Measurements from ENCODE around the gene SMKR1.

SMKR1 gene

GRCh38 chr7:129501760-129502707, at the start of gene SMKR1:
Gene SMKR1 (plus strand): TSS chr7:129502531. CDS start chr7:129502825, 294 bp downstream.
- no peaks in the 10 kb centered on the region for H3K9me3 ChIP-seq (ENCODE audit: severe bottlenecking)
- H3K4me1 ChIP-seq (ENCODE audit: insufficient read depth, poor library complexity, severe bottlenecking): no peaks in the 10 kb centered on the region
- H3K27ac ChIP-seq (ENCODE audit: poor library complexity, severe bottlenecking): no peak within 1 kb of the TSS
- H3K4me3 ChIP-seq (ENCODE audit: severe bottlenecking): peak within 1 kb of the TSS; percentile 40
- no peaks in the 10 kb centered on the region for H3K27me3 ChIP-seq (ENCODE audit: insufficient read depth, poor library complexity, severe bottlenecking)
- no peaks in the 10 kb centered on the region for H3K36me3 ChIP-seq (ENCODE audit: low read depth)
- TF ChIP-seq, protein P1, sequence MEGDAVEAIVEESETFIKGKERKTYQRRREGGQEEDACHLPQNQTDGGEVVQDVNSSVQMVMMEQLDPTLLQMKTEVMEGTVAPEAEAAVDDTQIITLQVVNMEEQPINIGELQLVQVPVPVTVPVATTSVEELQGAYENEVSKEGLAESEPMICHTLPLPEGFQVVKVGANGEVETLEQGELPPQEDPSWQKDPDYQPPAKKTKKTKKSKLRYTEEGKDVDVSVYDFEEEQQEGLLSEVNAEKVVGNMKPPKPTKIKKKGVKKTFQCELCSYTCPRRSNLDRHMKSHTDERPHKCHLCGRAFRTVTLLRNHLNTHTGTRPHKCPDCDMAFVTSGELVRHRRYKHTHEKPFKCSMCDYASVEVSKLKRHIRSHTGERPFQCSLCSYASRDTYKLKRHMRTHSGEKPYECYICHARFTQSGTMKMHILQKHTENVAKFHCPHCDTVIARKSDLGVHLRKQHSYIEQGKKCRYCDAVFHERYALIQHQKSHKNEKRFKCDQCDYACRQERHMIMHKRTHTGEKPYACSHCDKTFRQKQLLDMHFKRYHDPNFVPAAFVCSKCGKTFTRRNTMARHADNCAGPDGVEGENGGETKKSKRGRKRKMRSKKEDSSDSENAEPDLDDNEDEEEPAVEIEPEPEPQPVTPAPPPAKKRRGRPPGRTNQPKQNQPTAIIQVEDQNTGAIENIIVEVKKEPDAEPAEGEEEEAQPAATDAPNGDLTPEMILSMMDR (IDR thresholded peaks at IDR 0.05; ENCODE audit: poor library complexity, severe bottlenecking): no peak
- DNase-seq (ENCODE audit: low spot score) (peak; percentile 75), ATAC-seq (ENCODE audit: low read depth) (peak; percentile 90)

- Histone ChIP-seq H3K4me3 (ENCODE audit: severe bottlenecking) (no peak overlapping the region), H3K4me1 (ENCODE audit: insufficient read depth, poor library complexity, severe bottlenecking) (peaks cover 17% of the 10 kb centered on the region), H3K27ac (ENCODE audit: poor library complexity, severe bottlenecking) (peak overlapping the region; percentile 19), H3K36me3 (ENCODE audit: low read depth) (peaks cover 31% of the 10 kb centered on the region), H3K27me3 (ENCODE audit: insufficient read depth, poor library complexity, severe bottlenecking) (no peaks in the 10 kb centered on the region), H3K9me3 (ENCODE audit: severe bottlenecking) (no peaks in the 10 kb centered on the region)
- TF ChIP-seq, protein P1 (IDR thresholded peaks at IDR 0.05; ENCODE audit: poor library complexity, severe bottlenecking): no peak
- DNase-seq (ENCODE audit: low spot score) (no peak), ATAC-seq (ENCODE audit: low read depth) (peak; percentile 62)
Observed at GRCh38 chr7:129452589-129453231, 49.6 kb upstream of the SMKR1 start.

DNA sequence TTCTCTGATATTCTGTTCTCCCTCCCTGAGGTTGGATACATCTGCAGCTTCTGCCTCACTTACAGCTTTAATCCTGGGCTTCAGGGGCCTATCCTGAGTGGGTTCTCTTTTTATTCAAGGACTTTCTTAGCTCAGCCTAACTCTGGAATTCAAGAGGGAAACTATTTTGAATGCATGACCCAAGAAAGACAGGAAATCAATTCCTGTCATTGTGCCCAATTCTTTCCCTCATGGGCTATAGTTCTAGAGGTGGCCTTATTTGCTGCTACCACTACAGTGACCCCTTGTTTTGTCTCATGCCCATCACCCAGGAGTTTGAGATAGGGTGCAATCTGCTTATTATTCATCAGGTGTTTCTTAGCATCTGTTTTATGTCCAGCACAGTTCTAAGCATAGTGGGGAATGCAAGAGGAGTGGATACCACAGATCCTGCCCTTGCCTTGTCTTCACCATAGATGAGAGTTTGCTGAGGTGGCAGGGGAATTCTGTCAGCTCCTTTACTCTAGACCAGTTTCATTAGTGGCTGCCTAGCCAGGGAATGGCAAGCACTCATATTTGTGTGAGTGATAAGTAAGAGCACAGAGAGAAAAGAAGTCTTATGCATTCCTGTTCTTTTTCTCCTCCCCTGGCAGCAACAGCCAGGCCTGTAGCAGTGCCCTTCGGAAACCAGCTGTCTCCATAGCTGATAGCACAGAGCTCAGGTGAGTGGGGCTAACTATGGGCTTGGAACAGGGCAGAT, 48.7 kb upstream of the SMKR1 start:
- DNase-seq (ENCODE audit: low spot score) (no peak), ATAC-seq (ENCODE audit: low read depth) (no peak; the same call in 2 of the 3 replicates)
- TF ChIP-seq, protein P1 (IDR thresholded peaks at IDR 0.05; ENCODE audit: poor library complexity, severe bottlenecking): no peak
- Histone ChIP-seq H3K9me3 (ENCODE audit: severe bottlenecking) (no peaks in the 10 kb centered on the region), H3K36me3 (ENCODE audit: low read depth) (peaks cover 38% of the 10 kb centered on the region), H3K27me3 (ENCODE audit: insufficient read depth, poor library complexity, severe bottlenecking) (no peaks in the 10 kb centered on the region), H3K4me3 (ENCODE audit: severe bottlenecking) (no peak overlapping the region), H3K27ac (ENCODE audit: poor library complexity, severe bottlenecking) (peak overlapping the region; percentile 19), H3K4me1 (ENCODE audit: insufficient read depth, poor library complexity, severe bottlenecking) (peaks cover 17% of the 10 kb centered on the region)

GRCh38 chr7:129454249-129454551, 48.1 kb upstream of the SMKR1 start:
- Histone ChIP-seq H3K27ac (ENCODE audit: poor library complexity, severe bottlenecking) (peak overlapping the region; percentile 19), H3K4me3 (ENCODE audit: severe bottlenecking) (no peak overlapping the region), H3K9me3 (ENCODE audit: severe bottlenecking) (no peaks in the 10 kb centered on the region), H3K36me3 (ENCODE audit: low read depth) (peaks cover 43% of the 10 kb centered on the region), H3K4me1 (ENCODE audit: insufficient read depth, poor library complexity, severe bottlenecking) (peaks cover 17% of the 10 kb centered on the region), H3K27me3 (ENCODE audit: insufficient read depth, poor library complexity, severe bottlenecking) (no peaks in the 10 kb centered on the region)
- DNase-seq (ENCODE audit: low spot score) (no peak), ATAC-seq (ENCODE audit: low read depth) (peak; percentile 84)
- TF ChIP-seq, protein P1 (IDR thresholded peaks at IDR 0.05; ENCODE audit: poor library complexity, severe bottlenecking): no peak
